Type B pancreatic cell (in vitro differentiated cells): ENCODE results near the gene ZFP92. TPM values are rescaled to one million over a fixed set of nuclear protein-coding genes. Genes with fewer than 3 reads are reported as not detected.

Experiments
- DNase-seq: peaks from one replicate; pipeline ENCODE4 v3.0.0; 2021; ENCODE audit warnings: mixed read lengths; ENCODE audit not compliant: unreplicated experiment; ENCODE audit errors: extremely low spot score
- H3K27ac Mint-ChIP-seq: 2 replicates; pipeline ENCODE4 v1.8.0; 2021; ENCODE audit warnings: mild to moderate bottlenecking, mixed read lengths
- H3K27me3 Mint-ChIP-seq: 2 replicates; pipeline ENCODE4 v1.8.0; 2021; ENCODE audit warnings: mixed read lengths
- H3K36me3 Mint-ChIP-seq: 2 replicates; pipeline ENCODE4 v1.8.0; 2021; ENCODE audit warnings: mixed read lengths
- H3K4me1 Mint-ChIP-seq: one replicate; pipeline ENCODE4 v1.8.0; 2021; ENCODE audit warnings: mixed read lengths; ENCODE audit not compliant: unreplicated experiment
- H3K4me3 Mint-ChIP-seq: 2 replicates; pipeline ENCODE4 v1.8.0; 2021; ENCODE audit warnings: mild to moderate bottlenecking, mixed read lengths
- H3K9me3 Mint-ChIP-seq: 2 replicates; pipeline ENCODE4 v1.8.0; 2021; ENCODE audit warnings: mixed read lengths
- CTCF ChIP-seq: fragments of 200-600 bp; sonication (generic); conservative IDR thresholded peaks from 2 replicates; pipeline ENCODE4 v1.5.0; 2021; ENCODE audit warnings: antibody characterized with exemption, mild to moderate bottlenecking
- total RNA-seq: library from RNA; stranded (reverse); gene quantifications from 2 replicates; pipeline ENCODE4 v1.2.1, GENCODE V29; 2021; ENCODE audit warnings: low replicate concordance

The ZFP92 gene
- total RNA-seq, 1 donor from 2014 or later, result 0.41 TPM

GRCh38 chrX:153396320-153397195, 14.7 kb upstream of the ZFP92 start:
- no peaks in the 10 kb centered on the region for H3K9me3 Mint-ChIP-seq
- TF ChIP-seq CTCF, result no peak

DNA sequence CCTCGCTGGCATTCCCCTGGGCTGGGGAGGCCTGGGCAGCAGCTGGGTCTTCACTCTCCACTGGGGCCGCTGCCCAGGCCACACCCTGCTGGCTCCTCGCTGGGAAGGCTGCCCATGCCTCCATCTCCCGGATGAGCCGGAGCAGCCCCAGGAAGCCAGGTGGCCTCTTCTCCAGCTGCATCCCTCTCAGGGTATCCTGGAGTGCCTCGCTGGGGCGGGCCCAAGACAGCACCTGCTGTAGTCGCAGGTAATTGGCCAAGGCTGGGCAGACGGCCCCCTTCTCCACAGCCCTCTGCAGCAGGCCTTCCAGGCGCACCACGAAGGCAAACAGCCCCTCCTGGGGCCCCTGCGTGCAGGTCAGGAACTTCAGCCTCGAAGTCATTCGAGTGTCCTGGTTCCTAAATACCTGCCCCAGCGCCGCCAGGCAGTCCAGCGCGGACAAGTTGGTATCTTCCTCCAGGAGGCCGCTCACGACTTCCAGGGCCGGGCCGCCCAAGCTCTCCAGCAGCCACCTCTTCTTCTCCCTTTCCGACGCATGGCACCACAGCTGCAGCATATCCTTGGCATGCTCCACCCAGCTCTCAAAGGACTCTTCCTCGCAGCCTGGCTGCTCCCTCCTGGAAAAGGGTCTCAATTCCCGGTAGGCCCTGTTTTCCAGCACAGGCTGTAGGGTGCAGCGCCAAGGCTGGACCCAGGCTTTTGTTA, 13.9 kb upstream of the ZFP92 start:
- Mint-ChIP-seq H3K36me3 (no peaks in the 10 kb centered on the region), H3K4me3 (no peak overlapping the region), H3K27me3 (no peaks in the 10 kb centered on the region), H3K27ac (no peak overlapping the region), H3K9me3 (no peaks in the 10 kb centered on the region), H3K4me1 (peaks cover 4% of the 10 kb centered on the region)
- no peak for DNase-seq
- TF ChIP-seq CTCF, result no peak

More at GRCh38 chrX:153396320-153397195, 14.7 kb upstream of the ZFP92 start:
- Mint-ChIP-seq H3K4me3 (no peak overlapping the region), H3K27ac (no peak overlapping the region), H3K4me1 (peaks cover 4% of the 10 kb centered on the region), H3K36me3 (no peaks in the 10 kb centered on the region), H3K27me3 (no peaks in the 10 kb centered on the region)
- no peak for DNase-seq

GRCh38 chrX:153398275-153398960, 12.9 kb upstream of the ZFP92 start:
- Mint-ChIP-seq H3K4me1 (peaks cover 4% of the 10 kb centered on the region), H3K27me3 (no peaks in the 10 kb centered on the region), H3K36me3 (no peaks in the 10 kb centered on the region), H3K4me3 (no peak overlapping the region), H3K27ac (no peak overlapping the region), H3K9me3 (peaks cover 8% of the 10 kb centered on the region)
- TF ChIP-seq CTCF, result no peak
- DNase-seq, result no peak

DNA sequence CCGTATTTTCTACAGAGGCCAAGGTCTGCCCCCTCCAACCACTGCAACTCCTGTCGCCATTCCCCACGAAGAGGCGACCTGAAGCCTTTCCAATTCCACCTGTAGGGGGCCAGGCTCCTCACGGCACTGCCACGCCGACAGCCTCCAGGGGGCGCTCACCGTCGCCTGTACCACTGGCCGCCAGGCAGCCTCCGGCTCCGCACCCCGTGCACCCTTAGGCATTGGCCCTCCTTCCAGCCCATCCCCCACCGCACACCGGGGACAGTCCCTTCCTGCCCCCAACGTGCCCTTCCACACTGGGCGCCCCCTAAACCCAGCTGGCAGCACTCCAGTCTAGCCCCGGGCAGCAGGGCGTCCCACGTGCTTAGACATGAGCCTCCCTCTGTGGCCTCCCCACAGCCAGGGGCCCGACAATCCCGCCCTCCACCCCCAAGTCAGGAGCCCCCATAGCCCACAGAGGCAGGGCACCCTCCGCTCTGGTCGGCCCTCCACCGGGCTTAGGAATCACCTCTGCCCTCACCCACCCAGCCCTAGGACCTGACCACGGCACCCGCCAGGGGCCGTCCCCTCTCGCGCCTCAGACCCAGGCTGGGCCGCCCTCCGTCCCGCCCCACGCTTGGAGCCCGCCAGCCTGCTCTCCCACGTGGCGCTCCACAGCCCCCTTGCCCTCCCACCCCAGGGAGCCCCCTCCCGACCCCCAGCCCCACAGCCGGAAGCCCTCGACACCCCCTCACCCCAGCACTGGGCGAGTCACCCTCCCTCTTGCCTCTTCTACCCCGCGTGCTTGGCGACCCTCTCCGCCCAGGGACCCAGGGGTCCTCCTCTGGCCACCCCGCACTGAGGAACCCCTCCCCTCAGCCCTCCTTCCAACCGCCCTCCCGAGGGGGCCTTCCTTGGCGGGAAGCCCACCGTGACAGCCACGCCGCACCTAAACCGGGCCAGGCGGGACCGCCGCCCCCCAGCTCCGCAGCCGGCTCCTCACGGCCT, 10.8 kb upstream of the ZFP92 start:
- H3K36me3 Mint-ChIP-seq, result no peaks in the 10 kb centered on the region
- peak; percentile 79 for TF ChIP-seq CTCF
- H3K4me1 Mint-ChIP-seq, result no peaks in the 10 kb centered on the region
- H3K27me3 Mint-ChIP-seq, result peaks cover 6% of the 10 kb centered on the region
- no peak overlapping the region for H3K27ac Mint-ChIP-seq
- DNase-seq, result no peak
- H3K4me3 Mint-ChIP-seq, result no peak overlapping the region
- H3K9me3 Mint-ChIP-seq, result peaks cover 8% of the 10 kb centered on the region
